ENCODE measurements around the gene IKBIP.
A peak's percentile ranks its signal among the peaks of the same experiment; 100 is the strongest.
"Not testable (repeated sequence)": the region's sequence is repeated elsewhere in the genome, so short reads cannot be mapped to it uniquely, and the experiment has no call there.

Gene IKBIP

GRCh38 chr12:98606359-98606988, 38.1 kb downstream of the IKBIP start:
- Histone ChIP-seq H3K27me3 (ENCODE audit: insufficient read depth, low read length, poor library complexity) (no peaks in the 10 kb centered on the region), H2AFZ (ENCODE audit: low read depth, low read length) (no peak overlapping the region), H3K27ac (ENCODE audit: low read length) (no peak overlapping the region), H3K4me2 (ENCODE audit: insufficient read depth, low read length) (no peak overlapping the region), H3K9ac (ENCODE audit: low read depth, low read length) (no peak overlapping the region), H3K4me1 (ENCODE audit: insufficient read depth, low read length) (no peaks in the 10 kb centered on the region), H3K79me2 (ENCODE audit: insufficient read depth, low read length) (no peaks in the 10 kb centered on the region), H3K9me3 (ENCODE audit: insufficient read depth, low read length, severe bottlenecking) (no peaks in the 10 kb centered on the region), H4K20me1 (ENCODE audit: insufficient read depth, low read length) (no peaks in the 10 kb centered on the region), H3K36me3 (ENCODE audit: insufficient read depth, low read length) (peaks cover 25% of the 10 kb centered on the region), H3K4me3 (ENCODE audit: low read depth in 1 of 2, low read length in 2 of 2) (no peak overlapping the region)
- TF ChIP-seq CTCF (IDR thresholded peaks at IDR 0.05; ENCODE audit: borderline replicate concordance, extremely low read depth, low read length, poor library complexity, severe bottlenecking) (peak; percentile 32), EZH2 (IDR thresholded peaks at IDR 0.05; ENCODE audit: borderline replicate concordance, low read depth, low read length, severe bottlenecking) (no peak)
- no peak for DNase-seq
- ATAC-seq (ENCODE audit: insufficient read depth, low read depth), result no peak

DNA sequence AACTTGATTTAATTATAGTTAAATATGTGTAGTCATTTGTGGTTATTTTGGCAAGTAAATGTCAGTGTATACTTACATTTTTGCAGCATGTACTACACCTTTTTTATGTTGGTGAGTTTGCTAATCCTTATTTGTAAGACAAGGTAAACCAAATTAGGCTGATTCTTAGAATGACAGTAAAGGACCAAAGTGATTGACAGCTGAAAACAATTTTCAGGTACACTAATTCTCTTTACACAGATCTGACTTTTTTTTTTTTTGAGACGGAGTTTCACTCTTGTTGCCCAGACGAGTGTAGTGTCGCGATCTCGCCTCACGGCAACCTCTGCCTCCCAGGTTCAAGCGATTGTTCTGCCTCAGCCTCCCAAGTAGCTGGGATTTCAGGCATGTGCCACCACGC, 42.7 kb downstream of the IKBIP start:
- Histone ChIP-seq H2AFZ (ENCODE audit: low read depth, low read length) (no peak overlapping the region), H3K4me3 (ENCODE audit: low read depth in 1 of 2, low read length in 2 of 2) (no peak overlapping the region), H3K79me2 (ENCODE audit: insufficient read depth, low read length) (peaks cover 16% of the 10 kb centered on the region), H3K27me3 (ENCODE audit: insufficient read depth, low read length, poor library complexity) (no peaks in the 10 kb centered on the region), H3K4me2 (ENCODE audit: insufficient read depth, low read length) (no peak overlapping the region), H3K36me3 (ENCODE audit: insufficient read depth, low read length) (peaks cover 65% of the 10 kb centered on the region), H4K20me1 (ENCODE audit: insufficient read depth, low read length) (peaks cover 15% of the 10 kb centered on the region), H3K9me3 (ENCODE audit: insufficient read depth, low read length, severe bottlenecking) (no peaks in the 10 kb centered on the region), H3K9ac (ENCODE audit: low read depth, low read length) (no peak overlapping the region), H3K4me1 (ENCODE audit: insufficient read depth, low read length) (peaks cover under 1% of the 10 kb centered on the region; the same call in 1 of the 2 replicates), H3K27ac (ENCODE audit: low read length) (no peak overlapping the region)
- DNase-seq (no peak), ATAC-seq (ENCODE audit: insufficient read depth, low read depth) (no peak)
- TF ChIP-seq CTCF (IDR thresholded peaks at IDR 0.05; ENCODE audit: borderline replicate concordance, extremely low read depth, low read length, poor library complexity, severe bottlenecking) (no peak), EZH2 (IDR thresholded peaks at IDR 0.05; ENCODE audit: borderline replicate concordance, low read depth, low read length, severe bottlenecking) (no peak)

GRCh38 chr12:98597313-98597712, 47.3 kb downstream of the IKBIP start:
- H3K79me2 ChIP-seq (ENCODE audit: insufficient read depth, low read length), result peaks cover 51% of the 10 kb centered on the region
- H3K27ac ChIP-seq (ENCODE audit: low read length), result not testable (repeated sequence)

GRCh38 chr12:98595243-98595988, 49.2 kb downstream of the IKBIP start:
- Histone ChIP-seq H4K20me1 (ENCODE audit: insufficient read depth, low read length) (peaks cover 38% of the 10 kb centered on the region), H3K9ac (ENCODE audit: low read depth, low read length) (peak overlapping the region; percentile 81), H2AFZ (ENCODE audit: low read depth, low read length) (no peak overlapping the region), H3K4me1 (ENCODE audit: insufficient read depth, low read length) (peaks cover 31% of the 10 kb centered on the region), H3K27ac (ENCODE audit: low read length) (peak overlapping the region; percentile 88; the same call in 1 of the 2 replicates), H3K4me2 (ENCODE audit: insufficient read depth, low read length) (peak overlapping the region; percentile 82), H3K4me3 (ENCODE audit: low read depth in 1 of 2, low read length in 2 of 2) (peak overlapping the region; percentile 82 to 88; a peak in 3 of 4 replicates), H3K27me3 (ENCODE audit: insufficient read depth, low read length, poor library complexity) (no peaks in the 10 kb centered on the region), H3K36me3 (ENCODE audit: insufficient read depth, low read length) (peaks cover 60% of the 10 kb centered on the region), H3K79me2 (ENCODE audit: insufficient read depth, low read length) (peaks cover 51% of the 10 kb centered on the region), H3K9me3 (ENCODE audit: insufficient read depth, low read length, severe bottlenecking) (no peaks in the 10 kb centered on the region)
- DNase-seq (peak; percentile 40), ATAC-seq (ENCODE audit: insufficient read depth, low read depth) (peak; percentile 26; the same call in 2 of the 3 replicates)
- TF ChIP-seq CTCF (IDR thresholded peaks at IDR 0.05; ENCODE audit: borderline replicate concordance, extremely low read depth, low read length, poor library complexity, severe bottlenecking) (no peak), EZH2 (IDR thresholded peaks at IDR 0.05; ENCODE audit: borderline replicate concordance, low read depth, low read length, severe bottlenecking) (no peak)

More at GRCh38 chr12:98597313-98597712, 47.3 kb downstream of the IKBIP start:
- DNase-seq; ATAC-seq (ENCODE audit: insufficient read depth, low read depth); H2AFZ ChIP-seq (ENCODE audit: low read depth, low read length); H3K9me3 ChIP-seq (ENCODE audit: insufficient read depth, low read length, severe bottlenecking); H3K27me3 ChIP-seq (ENCODE audit: insufficient read depth, low read length, poor library complexity); H3K4me3 ChIP-seq (ENCODE audit: low read depth in 1 of 2, low read length in 2 of 2); H3K9ac ChIP-seq (ENCODE audit: low read depth, low read length): not testable (repeated sequence)
- Histone ChIP-seq H4K20me1 (ENCODE audit: insufficient read depth, low read length) (peaks cover 42% of the 10 kb centered on the region), H3K36me3 (ENCODE audit: insufficient read depth, low read length) (peaks cover 79% of the 10 kb centered on the region), H3K4me1 (ENCODE audit: insufficient read depth, low read length) (peaks cover 29% of the 10 kb centered on the region), H3K4me2 (ENCODE audit: insufficient read depth, low read length) (peak overlapping the region; percentile 82; the same call in 1 of the 2 replicates)

Measured in DND-41 (cell line).